Neural cell (in vitro differentiated cells): ENCODE data around the gene SPOP. TPM values are rescaled to one million over a fixed set of nuclear protein-coding genes. Genes with fewer than 3 reads are reported as not detected.

ENCODE experiments used
- H2AFZ ChIP-seq: fragments of 200-600, 300-800 bp; sonication (generic), shearing (Covaris generic); 2 replicates; pipeline ENCODE4 v1.6.0; 2014; ENCODE audit warnings: low read depth, mild to moderate bottlenecking, antibody characterized with exemption, low read length, moderate library complexity
- H3F3A ChIP-seq: fragments of 200-600 bp; shearing (Covaris generic); 2 replicates; pipeline ENCODE4 v1.6.1; 2016; ENCODE audit warnings: mild to moderate bottlenecking, moderate library complexity, mixed read lengths, antibody characterized with exemption, low read length; ENCODE audit not compliant: insufficient read depth, poor library complexity, severe bottlenecking
- H3K27ac ChIP-seq: fragments of 200-600, 300-800 bp; sonication (generic), shearing (Covaris generic); 2 replicates; pipeline ENCODE4 v1.5.1; 2014; ENCODE audit warnings: mild to moderate bottlenecking, low read length, moderate library complexity
- H3K27me3 ChIP-seq: fragments of 300-800, 200-600 bp; sonication (generic), shearing (Covaris generic); 2 replicates; pipeline ENCODE4 v1.6.0; 2014; ENCODE audit warnings: mild to moderate bottlenecking, low read depth, low read length, moderate library complexity; ENCODE audit not compliant: insufficient read depth
- H3K36me3 ChIP-seq: fragments of 300-800, 200-600 bp; sonication (generic), shearing (Covaris generic); 2 replicates; pipeline ENCODE4 v1.5.1; 2014; ENCODE audit warnings: mild to moderate bottlenecking, antibody characterized with exemption, low read length, moderate library complexity; ENCODE audit not compliant: insufficient read depth
- H3K4me2 ChIP-seq: fragments of 300-800, 200-600 bp; sonication (generic), shearing (Covaris generic); 2 replicates; pipeline ENCODE4 v1.6.0; 2014; ENCODE audit warnings: mild to moderate bottlenecking, low read length
- H3K4me3 ChIP-seq: fragments of 300-800, 200-600 bp; sonication (generic), shearing (Covaris generic); 2 replicates; pipeline ENCODE4 v1.5.1; 2014; ENCODE audit warnings: mild to moderate bottlenecking, low read length, moderate library complexity
- H3K79me2 ChIP-seq: fragments of 200-600 bp; shearing (Covaris generic); replicated peaks from 2 replicates; pipeline ENCODE4 v1.6.0; 2014; ENCODE audit warnings: mild to moderate bottlenecking, low read length, moderate library complexity; ENCODE audit not compliant: insufficient read depth
- H3K9ac ChIP-seq: fragments of 300-800, 200-600 bp; sonication (generic), shearing (Covaris generic); 2 replicates; pipeline ENCODE4 v1.6.1; 2016; ENCODE audit warnings: mild to moderate bottlenecking, low read length, mixed read lengths
- H3K9me2 ChIP-seq: fragments of 200-600 bp; shearing (Covaris generic); 2 replicates; pipeline ENCODE4 v1.6.1; 2016; ENCODE audit warnings: mild to moderate bottlenecking, low read length, mixed read lengths; ENCODE audit not compliant: insufficient read depth
- H3K9me3 ChIP-seq: fragments of 200-600, 300-800 bp; sonication (generic), shearing (Covaris generic); 2 replicates; pipeline ENCODE4 v1.6.1; 2016; ENCODE audit warnings: mild to moderate bottlenecking, mixed run types, low read length, moderate library complexity, mixed read lengths
- H4K20me1 ChIP-seq: fragments of 200-600 bp; shearing (Covaris generic); 2 replicates; pipeline ENCODE4 v1.6.1; 2016; ENCODE audit warnings: mild to moderate bottlenecking, mixed run types; ENCODE audit not compliant: insufficient read depth
- EP300 ChIP-seq: fragments of 450-650 bp; conservative IDR thresholded peaks from 2 replicates; pipeline ENCODE4 v1.6.1; 2014; ENCODE audit warnings: antibody characterized with exemption, mild to moderate bottlenecking, moderate library complexity; ENCODE audit not compliant: poor library complexity, severe bottlenecking
- EZH2 ChIP-seq: fragments of 200-600, 300-800 bp; shearing (Covaris generic), sonication (generic); IDR thresholded peaks from 2 replicates; pipeline ENCODE4 v1.6.1; 2014; ENCODE audit warnings: antibody characterized with exemption, low read length, borderline replicate concordance, mild to moderate bottlenecking; ENCODE audit not compliant: insufficient read depth, poor library complexity, severe bottlenecking
- MXI1 ChIP-seq: fragments of 450-650 bp; conservative IDR thresholded peaks from 2 replicates; pipeline ENCODE4 v1.6.1; 2014; ENCODE audit warnings: antibody characterized with exemption, mild to moderate bottlenecking; ENCODE audit not compliant: poor library complexity, severe bottlenecking
- POLR2AphosphoS5 ChIP-seq: IDR thresholded peaks from 2 replicates; pipeline ENCODE4 v1.6.1; 2012
- RAD21 ChIP-seq: fragments of 450-650 bp; conservative IDR thresholded peaks from 2 replicates; pipeline ENCODE4 v1.6.1; 2014; ENCODE audit warnings: antibody characterized with exemption, mild to moderate bottlenecking, moderate library complexity
- SMC3 ChIP-seq: fragments of 450-650 bp; conservative IDR thresholded peaks from 2 replicates; pipeline ENCODE4 v1.6.1; 2014; ENCODE audit warnings: antibody characterized with exemption, mild to moderate bottlenecking, moderate library complexity; ENCODE audit not compliant: poor library complexity
- TAF1 ChIP-seq: IDR thresholded peaks from 2 replicates; pipeline ENCODE4 v1.6.1; 2012; ENCODE audit warnings: low read depth
- polyA plus RNA-seq: library from polyadenylated mRNA; depleted of rRNA; stranded (reverse); fragments of >200 nt; gene quantifications from 2 replicates; pipeline ENCODE4 v1.2.3, GENCODE V29; 2014
- TF ChIP-seq, protein P1 (sequence below): fragments of 450-650 bp; IDR thresholded peaks from 2 replicates; pipeline ENCODE4 v1.5.1; 2014; ENCODE audit warnings: antibody characterized with exemption, mild to moderate bottlenecking, moderate library complexity; ENCODE audit not compliant: poor library complexity, severe bottlenecking
- TF ChIP-seq, protein P2 (sequence below): IDR thresholded peaks from 2 replicates; pipeline ENCODE4 v1.6.1; 2012; ENCODE audit warnings: borderline replicate concordance

Gene SPOP
- polyA plus RNA-seq, 1 donor from 2014 or later: 71.9 TPM

DNA sequence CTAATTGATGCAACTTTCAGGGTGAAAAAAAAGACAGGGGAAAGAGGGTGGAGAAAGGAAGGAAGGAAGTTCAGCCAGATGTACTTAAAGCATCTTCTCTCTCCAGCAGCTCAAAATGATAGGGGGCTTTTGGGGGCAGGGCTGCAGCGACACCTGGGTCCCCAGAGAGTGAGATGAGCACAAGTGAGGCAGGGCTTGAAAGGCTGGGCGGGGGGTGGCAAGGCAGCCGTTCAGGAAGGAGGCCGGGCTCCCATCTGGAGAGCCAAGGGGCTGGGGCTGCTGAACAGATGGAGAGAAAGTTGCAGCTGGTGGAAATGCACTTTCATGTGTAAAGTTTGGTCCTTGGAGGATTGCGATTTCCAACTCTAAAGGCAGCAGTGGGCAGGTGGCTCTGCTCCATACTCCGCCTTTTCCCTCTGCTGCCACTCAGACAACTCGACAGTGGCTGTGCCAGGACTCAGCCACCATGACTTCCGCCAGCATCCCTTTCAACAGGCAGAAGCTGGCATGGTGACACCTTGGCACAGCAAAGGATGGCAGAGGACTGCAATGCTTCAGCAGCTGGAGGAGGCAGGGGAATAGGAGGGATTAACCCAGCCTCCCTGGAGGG is 22.2 kb upstream of the SPOP start:
- Histone ChIP-seq H3K27ac (no peak overlapping the region), H3F3A (no peaks in the 10 kb centered on the region), H2AFZ (no peak overlapping the region), H3K79me2 (no peaks in the 10 kb centered on the region), H3K9me3 (no peaks in the 10 kb centered on the region), H3K9me2 (no peaks in the 10 kb centered on the region), H3K27me3 (no peaks in the 10 kb centered on the region), H3K4me3 (no peak overlapping the region), H3K36me3 (peaks cover 6% of the 10 kb centered on the region), H3K4me2 (no peak overlapping the region), H4K20me1 (no peaks in the 10 kb centered on the region), H3K9ac (no peak overlapping the region)
- TF ChIP-seq EZH2 (no peak), MXI1 (no peak), EP300 (no peak), TAF1 (no peak), SMC3 (no peak), RAD21 (no peak), POLR2AphosphoS5 (no peak)
- TF ChIP-seq, protein P1, sequence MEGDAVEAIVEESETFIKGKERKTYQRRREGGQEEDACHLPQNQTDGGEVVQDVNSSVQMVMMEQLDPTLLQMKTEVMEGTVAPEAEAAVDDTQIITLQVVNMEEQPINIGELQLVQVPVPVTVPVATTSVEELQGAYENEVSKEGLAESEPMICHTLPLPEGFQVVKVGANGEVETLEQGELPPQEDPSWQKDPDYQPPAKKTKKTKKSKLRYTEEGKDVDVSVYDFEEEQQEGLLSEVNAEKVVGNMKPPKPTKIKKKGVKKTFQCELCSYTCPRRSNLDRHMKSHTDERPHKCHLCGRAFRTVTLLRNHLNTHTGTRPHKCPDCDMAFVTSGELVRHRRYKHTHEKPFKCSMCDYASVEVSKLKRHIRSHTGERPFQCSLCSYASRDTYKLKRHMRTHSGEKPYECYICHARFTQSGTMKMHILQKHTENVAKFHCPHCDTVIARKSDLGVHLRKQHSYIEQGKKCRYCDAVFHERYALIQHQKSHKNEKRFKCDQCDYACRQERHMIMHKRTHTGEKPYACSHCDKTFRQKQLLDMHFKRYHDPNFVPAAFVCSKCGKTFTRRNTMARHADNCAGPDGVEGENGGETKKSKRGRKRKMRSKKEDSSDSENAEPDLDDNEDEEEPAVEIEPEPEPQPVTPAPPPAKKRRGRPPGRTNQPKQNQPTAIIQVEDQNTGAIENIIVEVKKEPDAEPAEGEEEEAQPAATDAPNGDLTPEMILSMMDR: no peak
- TF ChIP-seq, protein P2, sequence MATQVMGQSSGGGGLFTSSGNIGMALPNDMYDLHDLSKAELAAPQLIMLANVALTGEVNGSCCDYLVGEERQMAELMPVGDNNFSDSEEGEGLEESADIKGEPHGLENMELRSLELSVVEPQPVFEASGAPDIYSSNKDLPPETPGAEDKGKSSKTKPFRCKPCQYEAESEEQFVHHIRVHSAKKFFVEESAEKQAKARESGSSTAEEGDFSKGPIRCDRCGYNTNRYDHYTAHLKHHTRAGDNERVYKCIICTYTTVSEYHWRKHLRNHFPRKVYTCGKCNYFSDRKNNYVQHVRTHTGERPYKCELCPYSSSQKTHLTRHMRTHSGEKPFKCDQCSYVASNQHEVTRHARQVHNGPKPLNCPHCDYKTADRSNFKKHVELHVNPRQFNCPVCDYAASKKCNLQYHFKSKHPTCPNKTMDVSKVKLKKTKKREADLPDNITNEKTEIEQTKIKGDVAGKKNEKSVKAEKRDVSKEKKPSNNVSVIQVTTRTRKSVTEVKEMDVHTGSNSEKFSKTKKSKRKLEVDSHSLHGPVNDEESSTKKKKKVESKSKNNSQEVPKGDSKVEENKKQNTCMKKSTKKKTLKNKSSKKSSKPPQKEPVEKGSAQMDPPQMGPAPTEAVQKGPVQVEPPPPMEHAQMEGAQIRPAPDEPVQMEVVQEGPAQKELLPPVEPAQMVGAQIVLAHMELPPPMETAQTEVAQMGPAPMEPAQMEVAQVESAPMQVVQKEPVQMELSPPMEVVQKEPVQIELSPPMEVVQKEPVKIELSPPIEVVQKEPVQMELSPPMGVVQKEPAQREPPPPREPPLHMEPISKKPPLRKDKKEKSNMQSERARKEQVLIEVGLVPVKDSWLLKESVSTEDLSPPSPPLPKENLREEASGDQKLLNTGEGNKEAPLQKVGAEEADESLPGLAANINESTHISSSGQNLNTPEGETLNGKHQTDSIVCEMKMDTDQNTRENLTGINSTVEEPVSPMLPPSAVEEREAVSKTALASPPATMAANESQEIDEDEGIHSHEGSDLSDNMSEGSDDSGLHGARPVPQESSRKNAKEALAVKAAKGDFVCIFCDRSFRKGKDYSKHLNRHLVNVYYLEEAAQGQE: no peak

DNA sequence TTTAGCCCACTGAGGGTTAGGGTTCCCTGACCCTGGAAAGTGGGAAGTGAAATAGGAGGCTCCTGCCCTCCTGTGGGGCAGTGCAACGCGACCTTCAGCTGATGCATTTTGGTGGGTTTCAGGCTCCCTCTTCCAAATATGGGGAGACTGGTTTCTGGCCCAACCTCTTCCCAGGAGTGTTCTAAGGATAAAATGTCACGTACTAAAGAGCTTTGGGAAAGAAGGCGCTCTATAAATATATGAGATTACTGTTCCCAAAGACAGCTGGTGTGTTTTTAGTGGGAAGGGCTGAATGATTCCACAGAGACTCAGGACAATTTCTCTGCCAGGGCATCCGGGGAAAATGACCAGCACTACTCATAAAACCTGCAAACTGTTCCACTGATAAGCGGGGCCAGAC is 20.1 kb upstream of the SPOP start:
- TF ChIP-seq POLR2AphosphoS5 (no peak), EZH2 (no peak), RAD21 (no peak), MXI1 (no peak), EP300 (no peak), SMC3 (no peak), TAF1 (no peak)
- TF ChIP-seq, protein P2: no peak
- TF ChIP-seq, protein P1: no peak
- Histone ChIP-seq H3K9me2 (no peaks in the 10 kb centered on the region), H3K4me3 (no peak overlapping the region), H3K36me3 (no peaks in the 10 kb centered on the region), H3K9ac (no peak overlapping the region), H3F3A (no peaks in the 10 kb centered on the region), H3K27ac (no peak overlapping the region), H3K27me3 (no peaks in the 10 kb centered on the region), H3K4me2 (no peak overlapping the region), H3K9me3 (no peaks in the 10 kb centered on the region), H3K79me2 (no peaks in the 10 kb centered on the region), H4K20me1 (no peaks in the 10 kb centered on the region), H2AFZ (no peak overlapping the region)
